K562 (cell line): Measurements from ENCODE around the gene DNAH10. TPM values are rescaled to one million over a fixed set of nuclear protein-coding genes. Genes with fewer than 3 reads are reported as not detected.

ENCODE experiments used
- ATAC-seq: fragments of 200-7000 bp; cut with Tn5 transposase; 3 replicates; pipeline ENCODE4 v1.9.1; 2020; ENCODE audit warnings: moderate library complexity
- BruUV-seq: library from RNA; stranded (reverse); fragments of 400-500 nt; replicated peaks from 2 replicates; lab custom pipeline; 2021; lab: Mats Ljungman, UMichigan
- CTCF ChIA-PET: fragments of 300-600 bp; formaldehyde crosslinking; extraction: SDS; loops from one replicate; lab custom pipeline; 2021; ENCODE audit warnings: low intra/inter-chr PET ratio; lab: Yijun Ruan, JAX
- POLR2A ChIA-PET: fragments of 300-600, 350-650 bp; sonication (Branson Sonifier 250); formaldehyde crosslinking; extraction: SDS; loops from one replicate; lab custom pipeline; 2021; ENCODE audit warnings: antibody characterized with exemption, inconsistent platforms; lab: Yijun Ruan, JAX
- DNase-seq, 4 experiments: peaks; one replicate each; pipeline versions ENCODE4 v3.0.0 to v3.0.0-alpha.2; 2011 to 2018; ENCODE audit warnings: low spot score in 3 of 4, mixed read lengths in 3 of 4; ENCODE audit errors: extremely low read depth in 1 of 4
- FAIRE-seq: peaks from 2 replicates; lab custom pipeline; 2011; peaks lifted over from hg19 to GRCh38; lab: Jason Lieb, UNC
- H2AFZ ChIP-seq: 2 replicates; pipeline ENCODE4 v1.6.0; 2011; ENCODE audit warnings: low read depth, low read length, control low read depth, inconsistent platforms
- H3K27ac ChIP-seq: fragments of 200-600 bp; 3 replicates; pipeline ENCODE4 v1.8.0; 2011; ENCODE audit warnings: low read depth, mild to moderate bottlenecking, control low read depth, inconsistent platforms, low read length, moderate library complexity, mixed read lengths; ENCODE audit errors: extremely low read depth
- H3K27me3 ChIP-seq, 2 experiments: fragments of 300-600 bp in 1 of 2; 2 replicates in 1 of 2; 3 replicates in 1 of 2; pipeline versions ENCODE4 v1.6.0 to v1.8.0; 2011; ENCODE audit warnings: inconsistent platforms in 2 of 2, low read length in 2 of 2, mild to moderate bottlenecking in 1 of 2, mixed read lengths in 1 of 2, moderate library complexity in 1 of 2; ENCODE audit not compliant: control insufficient read depth in 2 of 2, insufficient read depth in 2 of 2
- H3K36me3 ChIP-seq: fragments of 300-600 bp; 3 replicates; pipeline ENCODE4 v1.8.0; 2011; ENCODE audit warnings: mild to moderate bottlenecking, low read length, inconsistent platforms; ENCODE audit not compliant: control insufficient read depth, insufficient read depth
- H3K4me1 ChIP-seq, 2 experiments: fragments of 200-600 bp in 1 of 2; replicated peaks in 1 of 2; 2 replicates in 1 of 2; 3 replicates in 1 of 2; pipeline versions ENCODE4 v1.5.1 to v1.8.0; 2011; ENCODE audit warnings: inconsistent platforms in 2 of 2, low read length in 2 of 2, mild to moderate bottlenecking in 1 of 2, mixed read lengths in 1 of 2, moderate library complexity in 1 of 2; ENCODE audit not compliant: control insufficient read depth in 2 of 2, insufficient read depth in 2 of 2
- H3K4me2 ChIP-seq: 2 replicates; pipeline ENCODE4 v1.6.1; 2011; ENCODE audit warnings: low read length, control low read depth, inconsistent platforms, mixed read lengths; ENCODE audit not compliant: insufficient read depth
- H3K4me3 ChIP-seq: fragments of 200-600 bp; sonication (generic), shearing (Covaris generic); 2 replicates; pipeline ENCODE4 v1.5.1; 2016; ENCODE audit warnings: control low read depth, inconsistent platforms
- H3K79me2 ChIP-seq: fragments of 200-600 bp; 3 replicates; pipeline ENCODE4 v1.8.0; 2011; ENCODE audit warnings: low read length, inconsistent platforms; ENCODE audit not compliant: control insufficient read depth, insufficient read depth
- H3K9ac ChIP-seq, 2 experiments: 2 replicates each; pipeline versions ENCODE4 v1.6.0 to v1.6.1; 2011; ENCODE audit warnings: low read depth in 2 of 2, low read length in 2 of 2, control low read depth in 1 of 2, inconsistent platforms in 1 of 2, mild to moderate bottlenecking in 1 of 2, mixed read lengths in 1 of 2; ENCODE audit not compliant: insufficient read depth in 1 of 2
- H3K9me1 ChIP-seq: one replicate; pipeline ENCODE4 v1.6.0; 2011; ENCODE audit warnings: inconsistent platforms, mild to moderate bottlenecking, low read length, moderate library complexity; ENCODE audit not compliant: control insufficient read depth, insufficient read depth
- H3K9me3 ChIP-seq: replicated peaks from 2 replicates; pipeline ENCODE4 v1.5.1; 2011; ENCODE audit warnings: low read depth, low read length, inconsistent platforms; ENCODE audit not compliant: control insufficient read depth, insufficient read depth
- H4K20me1 ChIP-seq: replicated peaks from 2 replicates; pipeline ENCODE4 v1.6.1; 2011; ENCODE audit warnings: low read length, inconsistent platforms, mixed read lengths; ENCODE audit not compliant: control insufficient read depth, insufficient read depth
- E2F3 ChIP-seq: fragments of 250-450 bp; sonication (Bioruptor Pico); IDR thresholded peaks from 2 replicates; pipeline ENCODE4 v1.4.0; 2020; ENCODE audit warnings: mild to moderate bottlenecking
- FOXK2 ChIP-seq, 2 experiments: fragments of 450-650 bp; IDR thresholded peaks in 1 of 2; conservative IDR thresholded peaks in 1 of 2; 2 replicates each; pipeline ENCODE4 v1.6.1; 2016; ENCODE audit warnings: low read depth in 2 of 2, mild to moderate bottlenecking in 1 of 2
- NCOA2 ChIP-seq, 2 experiments: fragments of 450-650 bp; IDR thresholded peaks; 2 replicates each; pipeline ENCODE4 v1.6.1; 2018; ENCODE audit warnings: mild to moderate bottlenecking in 2 of 2, moderate library complexity in 1 of 2; ENCODE audit not compliant: partially characterized antibody in 2 of 2
- NCOA6 ChIP-seq: fragments of 450-650 bp; IDR thresholded peaks from 2 replicates; pipeline ENCODE4 v1.6.1; 2017; ENCODE audit warnings: mild to moderate bottlenecking
- POLR2B ChIP-seq: fragments of 450-650 bp; IDR thresholded peaks from 2 replicates; pipeline ENCODE4 v1.6.1; 2018; ENCODE audit warnings: low read depth; ENCODE audit not compliant: partially characterized antibody
- ZBED1 ChIP-seq: IDR thresholded peaks from 2 replicates; pipeline ENCODE4 v1.6.1; 2014
- ZFX ChIP-seq: sonication (generic); formaldehyde crosslinking; IDR thresholded peaks from 2 replicates; pipeline ENCODE4 v1.8.0; 2022; ENCODE audit warnings: mild to moderate bottlenecking, missing genetic modification reagents, moderate library complexity
- ZNF124 ChIP-seq: sonication (generic); formaldehyde crosslinking; IDR thresholded peaks from 2 replicates; pipeline ENCODE4 v1.8.1; 2022; ENCODE audit warnings: missing genetic modification reagents
- ZNF224 ChIP-seq: sonication (generic); formaldehyde crosslinking; IDR thresholded peaks from 2 replicates; pipeline ENCODE4 v1.8.0; 2022; ENCODE audit warnings: mild to moderate bottlenecking, missing genetic modification reagents
- ZNF232 ChIP-seq: sonication (generic); formaldehyde crosslinking; IDR thresholded peaks from 2 replicates; pipeline ENCODE4 v1.8.0; 2022; ENCODE audit warnings: mild to moderate bottlenecking, missing genetic modification reagents
- WGBS: fragments of 100-300 bp; shearing (Covaris generic); methylation state at CpG from one replicate; pipeline ENCODE4 v1.1.6; 2016; ENCODE audit warnings: low coverage, mixed read lengths; ENCODE audit not compliant: insufficient coverage; ENCODE audit errors: missing lambda C conversion rate; 5-methylcytosine and 5-hydroxymethylcytosine counted together
- in situ Hi-C: fragments of 300-500 bp; cut with MboI; formaldehyde crosslinking; loops from 4 replicates; pipeline ENCODE4 v1.15.0; 2018; ENCODE audit warnings: inconsistent platforms, mixed read lengths
- intact Hi-C: fragments of 100-400 bp; cut with micrococcal nuclease; formaldehyde crosslinking; loops from 2 replicates; pipeline ENCODE4 v1.14.2; 2022
- polyA plus RNA-seq, 8 experiments: library from polyadenylated mRNA; depleted of rRNA in 4 of 8; stranded (reverse) in 5 of 8; unstranded in 3 of 8; fragments of >200 nt; fragmentation: Nextera tagmentation in 2 of 8; fragmentation: Illumina TruSeq in 1 of 8; extraction: Ambion mirVana in 2 of 8; extraction: Trizol in 1 of 8; gene quantifications; 2 replicates each; pipeline versions ENCODE4 v1.2.1 to v1.2.3, GENCODE V29; 2011 to 2014; ENCODE audit warnings: inconsistent platforms in 1 of 8, missing spikeins in 1 of 8
- total RNA-seq, 7 experiments: library from RNA; depleted of rRNA in 6 of 7; stranded (reverse); fragments of >200 nt in 6 of 7; fragmentation: Illumina TruSeq in 2 of 7; extraction: Trizol in 2 of 7; gene quantifications; 2 replicates each; pipeline versions ENCODE4 v1.2.1 to v1.2.3, GENCODE V29; 2011 to 2021; ENCODE audit warnings: low replicate concordance in 1 of 7
- TF ChIP-seq, protein P1 (sequence below): fragments of 250-450 bp; sonication (Bioruptor Pico); IDR thresholded peaks from 2 replicates; pipeline ENCODE4 v1.5.0; 2020; ENCODE audit warnings: mild to moderate bottlenecking
- TF ChIP-seq, protein P2 (sequence below): sonication (generic); formaldehyde crosslinking; IDR thresholded peaks from 2 replicates; pipeline ENCODE4 v1.8.0; 2022; ENCODE audit warnings: mild to moderate bottlenecking, missing genetic modification reagents

The DNAH10 gene
- total and polyA plus RNA-seq, 9 of the 15 experiments (the other 6 are each of a cell fraction or from before 2014, with no cell fraction given), result 0.01 to 0.06 (median 0.04) TPM; not detected in 1

DNA sequence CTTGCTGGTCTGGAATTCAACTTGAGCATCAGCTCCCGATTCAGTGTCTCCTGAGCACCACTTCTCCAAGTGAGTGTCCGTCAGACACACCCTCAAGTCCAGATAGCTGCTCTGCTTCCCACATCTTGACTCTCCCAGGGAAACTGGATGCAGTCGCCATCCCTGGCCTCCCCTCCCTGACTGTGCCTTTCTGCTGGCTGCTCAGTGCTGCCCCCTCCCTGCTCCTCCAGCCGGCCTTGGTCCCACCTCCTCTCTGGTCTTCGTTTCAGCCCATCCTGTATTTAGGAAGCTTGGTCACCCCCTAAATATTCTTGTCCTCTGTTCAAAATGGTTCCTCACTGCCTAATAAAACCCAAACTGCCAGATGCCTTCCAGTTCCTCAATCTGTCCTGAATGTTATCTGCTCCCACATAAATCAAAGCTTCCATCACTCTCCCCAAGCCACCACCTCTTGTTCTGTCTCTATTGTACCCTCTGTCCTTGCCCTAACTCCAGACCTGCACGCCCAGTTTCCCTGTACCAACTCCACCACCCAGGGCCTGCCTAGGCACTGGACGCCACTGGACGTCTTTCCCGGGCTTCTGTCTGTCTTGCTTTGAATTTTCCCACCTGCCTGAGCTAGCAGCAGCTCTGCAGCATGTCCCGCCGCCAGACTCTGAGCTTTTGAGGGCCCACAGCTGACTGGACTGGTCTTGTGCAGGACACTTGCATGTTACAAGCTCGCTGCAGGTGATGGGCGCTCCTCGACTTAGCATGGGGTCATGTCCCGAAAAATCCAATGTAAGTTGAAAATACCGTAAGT, 176.8 kb downstream of the DNAH10 start (continued):
- no peak for TF ChIP-seq POLR2B
- TF ChIP-seq, protein P1, sequence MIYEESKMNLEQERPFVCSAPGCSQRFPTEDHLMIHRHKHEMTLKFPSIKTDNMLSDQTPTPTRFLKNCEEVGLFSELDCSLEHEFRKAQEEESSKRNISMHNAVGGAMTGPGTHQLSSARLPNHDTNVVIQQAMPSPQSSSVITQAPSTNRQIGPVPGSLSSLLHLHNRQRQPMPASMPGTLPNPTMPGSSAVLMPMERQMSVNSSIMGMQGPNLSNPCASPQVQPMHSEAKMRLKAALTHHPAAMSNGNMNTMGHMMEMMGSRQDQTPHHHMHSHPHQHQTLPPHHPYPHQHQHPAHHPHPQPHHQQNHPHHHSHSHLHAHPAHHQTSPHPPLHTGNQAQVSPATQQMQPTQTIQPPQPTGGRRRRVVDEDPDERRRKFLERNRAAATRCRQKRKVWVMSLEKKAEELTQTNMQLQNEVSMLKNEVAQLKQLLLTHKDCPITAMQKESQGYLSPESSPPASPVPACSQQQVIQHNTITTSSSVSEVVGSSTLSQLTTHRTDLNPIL, result no peak

DNA sequence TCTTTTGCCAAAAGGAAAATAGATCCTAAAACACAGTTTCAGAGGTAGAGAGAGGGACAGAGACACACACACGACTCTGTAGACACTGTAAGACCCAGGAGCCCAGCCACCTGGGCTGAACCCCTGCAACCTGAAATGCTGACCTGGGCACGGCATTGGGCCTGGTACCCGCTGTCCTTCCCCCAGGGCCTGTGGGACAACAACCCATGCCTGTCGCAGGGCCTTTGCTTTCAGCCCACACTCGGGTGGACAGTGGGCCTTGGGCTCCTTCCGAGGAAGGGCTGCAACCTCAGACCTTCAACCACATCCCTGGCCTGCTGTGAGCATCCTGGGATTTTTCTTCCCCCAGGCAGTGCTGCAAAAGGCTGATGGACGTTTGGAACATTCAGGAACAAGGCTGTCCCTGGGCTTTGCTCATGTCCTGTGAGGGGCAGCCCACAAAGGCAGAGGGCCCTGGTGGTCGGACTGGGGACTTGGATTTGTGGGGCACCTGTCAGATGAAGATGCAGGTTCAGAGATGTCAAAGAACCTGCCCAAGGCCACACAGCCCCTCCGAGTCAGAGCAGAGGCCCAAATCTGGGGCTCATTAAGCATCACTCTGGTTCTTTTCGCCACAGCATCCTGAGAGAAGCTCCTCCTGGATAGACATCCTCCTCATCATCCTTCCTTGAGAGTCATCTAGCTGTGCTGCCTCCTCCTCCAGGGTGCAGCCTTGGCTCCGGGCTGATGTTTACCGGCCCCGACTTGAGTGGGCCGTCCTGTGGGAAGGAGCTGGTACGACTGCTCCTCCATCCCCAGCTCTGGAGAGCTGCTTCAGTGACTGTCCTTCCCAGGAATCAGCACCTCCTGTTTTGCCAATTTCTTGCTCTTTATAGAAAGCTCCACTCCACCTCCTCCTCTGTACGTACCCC, 177.9 kb downstream of the DNAH10 start:
- DNase-seq (no peak), ATAC-seq (no peak), FAIRE-seq (no peak)
- in situ Hi-C loops, result no loop called here
- H3K9ac ChIP-seq, result no peak overlapping the region
- 6% methylated on average over 16 of the region's 16 CpGs for WGBS
- CTCF ChIA-PET, result interaction anchor here (1.1 kb wide), 1 partner anchor 44 kb away, joined by 3 read pairs; no protein-coding TSS in a partner anchor
- H3K4me3 ChIP-seq, result no peak overlapping the region
- H3K79me2 ChIP-seq, result no peaks in the 10 kb centered on the region
- H3K4me1 ChIP-seq, result peaks cover 0 to 10% of the 10 kb centered on the region in 2 experiments; a peak in 3 of 5 replicates
- BruUV-seq, result no TSS peak
- peaks cover 48 to 77% of the 10 kb centered on the region in 2 experiments; a peak in 4 of 5 replicates for H3K27me3 ChIP-seq
- no peak overlapping the region for H2AFZ ChIP-seq
- H4K20me1 ChIP-seq, result peaks cover 7% of the 10 kb centered on the region
- POLR2A ChIA-PET, result interaction anchor here (0.9 to 1.5 kb wide), 4 partner anchors 9 to 57 kb away, joined by 3 read pairs; no protein-coding TSS in a partner anchor
- no peaks in the 10 kb centered on the region for H3K36me3 ChIP-seq
- no peaks in the 10 kb centered on the region for H3K9me1 ChIP-seq
- no peak overlapping the region for H3K27ac ChIP-seq
- TF ChIP-seq NCOA6 (no peak), E2F3 (no peak), NCOA2 (IDR thresholded peaks at IDR 0.05; ENCODE audit: partially characterized antibody in 2 of 2) (no peak), ZNF124 (CRISPR knock-in tag) (no peak), ZNF232 (CRISPR knock-in tag) (no peak), ZFX (CRISPR knock-in tag) (no peak), ZNF224 (CRISPR knock-in tag) (no peak), FOXK2 (conservative IDR thresholded peaks at IDR 0.05 in 1 of 2, IDR thresholded peaks at IDR 0.05 in 1 of 2; ENCODE audit: low read depth in 2 of 2) (no peak), ZBED1 (no peak)
- TF ChIP-seq, protein P2, sequence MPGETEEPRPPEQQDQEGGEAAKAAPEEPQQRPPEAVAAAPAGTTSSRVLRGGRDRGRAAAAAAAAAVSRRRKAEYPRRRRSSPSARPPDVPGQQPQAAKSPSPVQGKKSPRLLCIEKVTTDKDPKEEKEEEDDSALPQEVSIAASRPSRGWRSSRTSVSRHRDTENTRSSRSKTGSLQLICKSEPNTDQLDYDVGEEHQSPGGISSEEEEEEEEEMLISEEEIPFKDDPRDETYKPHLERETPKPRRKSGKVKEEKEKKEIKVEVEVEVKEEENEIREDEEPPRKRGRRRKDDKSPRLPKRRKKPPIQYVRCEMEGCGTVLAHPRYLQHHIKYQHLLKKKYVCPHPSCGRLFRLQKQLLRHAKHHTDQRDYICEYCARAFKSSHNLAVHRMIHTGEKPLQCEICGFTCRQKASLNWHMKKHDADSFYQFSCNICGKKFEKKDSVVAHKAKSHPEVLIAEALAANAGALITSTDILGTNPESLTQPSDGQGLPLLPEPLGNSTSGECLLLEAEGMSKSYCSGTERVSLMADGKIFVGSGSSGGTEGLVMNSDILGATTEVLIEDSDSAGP (CRISPR knock-in tag), result no peak
- no peaks in the 10 kb centered on the region; the same call in 1 of the 2 replicates for H3K9me3 ChIP-seq
- H3K4me2 ChIP-seq, result no peak overlapping the region
- intact Hi-C loops, result no loop called here
